Spleen (tissue), 7 donors: Measurements from ENCODE around the gene COPB1.

ENCODE experiments used
- POLR2AphosphoS5 ChIP-seq, 3 donors: sonication (generic); formaldehyde crosslinking; IDR thresholded peaks; one replicate each; pipeline ENCODE4 v1.5.1; 2017; ENCODE audit warnings: antibody characterized with exemption in 3 of 3
- TF ChIP-seq, protein P1 (sequence below), 11 experiments: fragments of 200-600 bp in 7 of 11; fragments of 450-650 bp in 4 of 11; sonication (generic) in 4 of 11; IDR thresholded peaks in 8 of 11; conservative IDR thresholded peaks in 3 of 11; 1 replicate in 7 of 11; 2 replicates in 4 of 11; pipeline versions ENCODE4 v1.4.0 to v1.8.0; 2016 to 2021; ENCODE audit warnings: antibody characterized with exemption in 11 of 11, inconsistent platforms in 4 of 11, mild to moderate bottlenecking in 1 of 11
- donor health status: DM: no; HTN: no; CAD: no; lungs with moderate emphysema.
- donor health status: DM: no; HTN: no; CAD: no.
- donor health status: DM: no; HTN: no; CAD: no.

DNA sequence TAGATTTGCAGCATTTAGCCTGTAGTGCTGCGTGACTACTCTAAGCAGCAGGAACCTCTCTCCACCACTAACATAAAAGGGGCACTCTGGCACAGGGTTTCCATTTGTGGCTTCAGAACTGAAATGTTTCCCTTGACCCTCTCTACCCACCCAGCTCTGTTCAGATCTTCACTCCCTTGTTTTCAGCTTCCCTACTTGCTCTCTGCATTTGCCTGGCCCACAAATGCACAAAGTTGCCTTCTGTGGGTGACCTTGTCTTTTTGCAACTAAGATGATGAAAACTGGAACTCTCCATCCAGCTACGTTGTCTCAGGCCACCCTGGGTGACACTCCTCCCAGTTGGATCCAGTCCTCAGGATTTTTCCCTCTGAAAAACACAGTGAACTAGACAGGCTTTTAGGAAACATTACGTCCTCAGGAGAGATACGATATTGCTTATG is 40.4 kb upstream of the COPB1 start:
- no peak for TF ChIP-seq POLR2AphosphoS5 (IDR thresholded peaks at IDR 0.05)
- TF ChIP-seq, protein P1, sequence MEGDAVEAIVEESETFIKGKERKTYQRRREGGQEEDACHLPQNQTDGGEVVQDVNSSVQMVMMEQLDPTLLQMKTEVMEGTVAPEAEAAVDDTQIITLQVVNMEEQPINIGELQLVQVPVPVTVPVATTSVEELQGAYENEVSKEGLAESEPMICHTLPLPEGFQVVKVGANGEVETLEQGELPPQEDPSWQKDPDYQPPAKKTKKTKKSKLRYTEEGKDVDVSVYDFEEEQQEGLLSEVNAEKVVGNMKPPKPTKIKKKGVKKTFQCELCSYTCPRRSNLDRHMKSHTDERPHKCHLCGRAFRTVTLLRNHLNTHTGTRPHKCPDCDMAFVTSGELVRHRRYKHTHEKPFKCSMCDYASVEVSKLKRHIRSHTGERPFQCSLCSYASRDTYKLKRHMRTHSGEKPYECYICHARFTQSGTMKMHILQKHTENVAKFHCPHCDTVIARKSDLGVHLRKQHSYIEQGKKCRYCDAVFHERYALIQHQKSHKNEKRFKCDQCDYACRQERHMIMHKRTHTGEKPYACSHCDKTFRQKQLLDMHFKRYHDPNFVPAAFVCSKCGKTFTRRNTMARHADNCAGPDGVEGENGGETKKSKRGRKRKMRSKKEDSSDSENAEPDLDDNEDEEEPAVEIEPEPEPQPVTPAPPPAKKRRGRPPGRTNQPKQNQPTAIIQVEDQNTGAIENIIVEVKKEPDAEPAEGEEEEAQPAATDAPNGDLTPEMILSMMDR (IDR thresholded peaks at IDR 0.05 in 8 of 11, conservative IDR thresholded peaks at IDR 0.05 in 3 of 11): no peak
